Spleen (tissue), 11 donors: Measurements from ENCODE around the gene TNRC6B. TPM values are rescaled to one million over a fixed set of nuclear protein-coding genes. Genes with fewer than 3 reads are reported as not detected.

Experiments
- DNase-seq: peaks from one replicate; pipeline ENCODE4 v3.0.0-alpha.2; 2020
- H3K27ac ChIP-seq, 8 donors: fragments of 200-600 bp; sonication (generic) in 7 of 8; 1 replicate in 4 of 8; 2 replicates in 4 of 8; pipeline versions ENCODE4 v1.5.0 to v1.8.0; 2016 to 2021; ENCODE audit warnings: inconsistent platforms in 4 of 8, mild to moderate bottlenecking in 4 of 8, moderate library complexity in 1 of 8
- H3K27me3 ChIP-seq, 7 donors: fragments of 200-600 bp; sonication (generic) in 6 of 7; replicated peaks in 1 of 7; 1 replicate in 4 of 7; 2 replicates in 3 of 7; pipeline versions ENCODE4 v1.5.0 to v1.8.0; 2016 to 2021; ENCODE audit warnings: inconsistent platforms in 3 of 7, mild to moderate bottlenecking in 1 of 7
- H3K36me3 ChIP-seq, 6 donors: fragments of 200-600 bp; sonication (generic) in 5 of 6; 1 replicate in 4 of 6; 2 replicates in 2 of 6; pipeline versions ENCODE4 v1.5.0 to v1.8.0; 2016 to 2021; ENCODE audit warnings: inconsistent platforms in 2 of 6
- H3K4me1 ChIP-seq, 6 donors: fragments of 200-600 bp; sonication (generic) in 5 of 6; 1 replicate in 3 of 6; 2 replicates in 3 of 6; pipeline versions ENCODE4 v1.5.0 to v1.8.0; 2016 to 2021; ENCODE audit warnings: inconsistent platforms in 3 of 6
- H3K4me3 ChIP-seq, 8 donors: fragments of 200-600 bp; sonication (generic) in 7 of 8; 1 replicate in 4 of 8; 2 replicates in 4 of 8; pipeline versions ENCODE4 v1.5.0 to v1.8.0; 2016 to 2021; ENCODE audit warnings: inconsistent platforms in 4 of 8, mild to moderate bottlenecking in 4 of 8, moderate library complexity in 2 of 8
- H3K9me3 ChIP-seq, 8 donors: fragments of 200-600 bp; sonication (generic) in 7 of 8; 1 replicate in 4 of 8; 2 replicates in 4 of 8; pipeline versions ENCODE4 v1.5.0 to v1.8.0; 2016 to 2021; ENCODE audit warnings: inconsistent platforms in 4 of 8
- POLR2A ChIP-seq, 3 donors: fragments of 450-650 bp; IDR thresholded peaks; one replicate each; pipeline ENCODE4 v1.5.1; 2017; ENCODE audit warnings: antibody characterized with exemption in 3 of 3, mild to moderate bottlenecking in 1 of 3
- POLR2AphosphoS5 ChIP-seq, 3 donors: sonication (generic); formaldehyde crosslinking; IDR thresholded peaks; one replicate each; pipeline ENCODE4 v1.5.1; 2017; ENCODE audit warnings: antibody characterized with exemption in 3 of 3
- WGBS, 5 donors: extraction: QIAGEN DNeasy Blood & Tissue Kit in 3 of 5; methylation state at CpG; one replicate each; pipeline versions ENCODE4 v1.1.5 to v1.1.7; 2013 to 2018; 5-methylcytosine and 5-hydroxymethylcytosine counted together
- intact Hi-C: fragments of 100-400 bp; cut with DNase I; formaldehyde crosslinking; loops from one replicate; pipeline ENCODE4 v1.15.0; 2023; ENCODE audit warnings: low total_unique reads
- polyA plus RNA-seq, 3 donors: library from polyadenylated mRNA; stranded (reverse); fragments of 200-250 nt; gene quantifications; one replicate each; pipeline ENCODE4 v1.2.1, GENCODE V29; 2013
- total RNA-seq, 7 donors: library from RNA; depleted of rRNA in 3 of 7; stranded (reverse); fragments of >200 nt in 3 of 7; fragmentation: NEBNext Ultra II Directional in 4 of 7; extraction: Animal tissue kit (Norgen Biotek cat#: 25700) in 4 of 7; gene quantifications; one replicate each; pipeline versions ENCODE4 v1.1.0 to v1.2.1, GENCODE V29; 2016 to 2021
- TF ChIP-seq, protein P1 (sequence below), 11 experiments: fragments of 200-600 bp in 7 of 11; fragments of 450-650 bp in 4 of 11; sonication (generic) in 4 of 11; IDR thresholded peaks in 8 of 11; conservative IDR thresholded peaks in 3 of 11; 1 replicate in 7 of 11; 2 replicates in 4 of 11; pipeline versions ENCODE4 v1.4.0 to v1.8.0; 2016 to 2021; ENCODE audit warnings: antibody characterized with exemption in 11 of 11, inconsistent platforms in 4 of 11, mild to moderate bottlenecking in 1 of 11
- donor health status: healthy with polysubstance abuse.
- donor health status: DM: no; HTN: no; CAD: no; lungs with moderate emphysema.
- donor health status: DM: no; HTN: no; CAD: no.
- donor health status: Bipolar disorder and iron deficiency.
- donor health status: healthy.
- donor health status: DM: no; HTN: no; CAD: no.
- donor health status: DM: yes; HTN: yes; CAD: no.

The TNRC6B gene
- total and polyA plus RNA-seq, 10 donors, result 1.2 to 221 (median 95.3) TPM

DNA sequence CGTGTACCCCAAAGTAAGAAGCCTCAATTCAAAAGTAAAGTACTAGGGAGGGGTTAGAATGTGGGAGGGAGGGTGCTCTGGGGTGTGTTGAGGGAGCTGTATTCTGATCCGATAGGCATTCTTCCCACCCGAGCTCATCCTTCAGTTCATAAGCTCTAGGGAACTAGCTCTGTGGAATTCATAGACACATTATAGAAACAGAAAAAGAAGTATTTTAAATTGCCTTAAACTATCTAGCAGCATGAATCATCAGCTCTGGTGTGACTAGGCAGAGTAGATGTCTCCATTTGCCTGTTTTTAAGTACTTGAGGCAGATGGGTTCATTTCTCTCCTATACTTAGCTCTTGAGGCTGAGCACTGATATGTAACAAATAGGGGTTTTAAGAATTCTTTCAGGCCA, 185.3 kb downstream of the TNRC6B start:
- no peaks in the 10 kb centered on the region for H3K4me1 ChIP-seq
- no peak for TF ChIP-seq POLR2A (IDR thresholded peaks at IDR 0.05)
- TF ChIP-seq, protein P1, sequence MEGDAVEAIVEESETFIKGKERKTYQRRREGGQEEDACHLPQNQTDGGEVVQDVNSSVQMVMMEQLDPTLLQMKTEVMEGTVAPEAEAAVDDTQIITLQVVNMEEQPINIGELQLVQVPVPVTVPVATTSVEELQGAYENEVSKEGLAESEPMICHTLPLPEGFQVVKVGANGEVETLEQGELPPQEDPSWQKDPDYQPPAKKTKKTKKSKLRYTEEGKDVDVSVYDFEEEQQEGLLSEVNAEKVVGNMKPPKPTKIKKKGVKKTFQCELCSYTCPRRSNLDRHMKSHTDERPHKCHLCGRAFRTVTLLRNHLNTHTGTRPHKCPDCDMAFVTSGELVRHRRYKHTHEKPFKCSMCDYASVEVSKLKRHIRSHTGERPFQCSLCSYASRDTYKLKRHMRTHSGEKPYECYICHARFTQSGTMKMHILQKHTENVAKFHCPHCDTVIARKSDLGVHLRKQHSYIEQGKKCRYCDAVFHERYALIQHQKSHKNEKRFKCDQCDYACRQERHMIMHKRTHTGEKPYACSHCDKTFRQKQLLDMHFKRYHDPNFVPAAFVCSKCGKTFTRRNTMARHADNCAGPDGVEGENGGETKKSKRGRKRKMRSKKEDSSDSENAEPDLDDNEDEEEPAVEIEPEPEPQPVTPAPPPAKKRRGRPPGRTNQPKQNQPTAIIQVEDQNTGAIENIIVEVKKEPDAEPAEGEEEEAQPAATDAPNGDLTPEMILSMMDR (IDR thresholded peaks at IDR 0.05 in 8 of 11, conservative IDR thresholded peaks at IDR 0.05 in 3 of 11), result no peak
- TF ChIP-seq POLR2AphosphoS5 (IDR thresholded peaks at IDR 0.05), result no peak
- H3K36me3 ChIP-seq, result peaks cover 10 to 100% (median 100%) of the 10 kb centered on the region in 6 donors
- no peak overlapping the region for H3K4me3 ChIP-seq
- DNase-seq, result no peak
- WGBS, 5 donors, result 92 to 97% (median 92%) methylated on average over 3 of the region's 3 CpGs
- intact Hi-C loops, result no loop called here
- no peak overlapping the region for H3K27ac ChIP-seq
- no peaks in the 10 kb centered on the region for H3K9me3 ChIP-seq
- H3K27me3 ChIP-seq, result no peaks in the 10 kb centered on the region

DNA sequence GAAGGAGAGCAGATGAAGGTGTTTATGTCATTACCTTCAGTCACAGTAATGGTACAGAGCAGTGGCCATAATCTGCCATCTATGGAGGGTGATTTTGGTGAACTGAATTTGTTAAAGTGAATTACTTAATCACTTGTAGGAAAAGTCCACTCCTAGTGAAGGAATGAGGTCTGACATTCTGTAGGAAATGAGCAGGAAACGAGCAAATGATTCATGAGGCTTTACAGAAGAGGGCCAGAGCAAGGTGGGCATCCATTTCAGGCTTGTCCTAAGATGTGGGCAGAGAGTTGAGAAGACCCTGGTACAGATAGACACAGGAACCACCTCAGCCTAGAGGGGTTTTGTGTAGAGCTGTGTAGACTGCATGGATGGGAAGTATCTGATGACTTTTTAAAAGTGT, 186.7 kb downstream of the TNRC6B start:
- H3K4me1 ChIP-seq, result peaks cover 0 to under 1% (median 0%) of the 10 kb centered on the region in 6 donors
- no peaks in the 10 kb centered on the region for H3K27me3 ChIP-seq
- no peak overlapping the region for H3K4me3 ChIP-seq
- WGBS, 5 donors, result 75 to 90% (median 90%) methylated on average over 1 of the region's 1 CpG
- TF ChIP-seq POLR2AphosphoS5 (IDR thresholded peaks at IDR 0.05) (no peak), POLR2A (IDR thresholded peaks at IDR 0.05) (no peak)
- TF ChIP-seq, protein P1 (IDR thresholded peaks at IDR 0.05 in 8 of 11, conservative IDR thresholded peaks at IDR 0.05 in 3 of 11), result no peak
- H3K27ac ChIP-seq, result no peak overlapping the region
- DNase-seq, result no peak
- peaks cover 7 to 93% (median 86%) of the 10 kb centered on the region in 6 donors for H3K36me3 ChIP-seq
- H3K9me3 ChIP-seq, result no peaks in the 10 kb centered on the region
- intact Hi-C loops, result no loop called here

DNA sequence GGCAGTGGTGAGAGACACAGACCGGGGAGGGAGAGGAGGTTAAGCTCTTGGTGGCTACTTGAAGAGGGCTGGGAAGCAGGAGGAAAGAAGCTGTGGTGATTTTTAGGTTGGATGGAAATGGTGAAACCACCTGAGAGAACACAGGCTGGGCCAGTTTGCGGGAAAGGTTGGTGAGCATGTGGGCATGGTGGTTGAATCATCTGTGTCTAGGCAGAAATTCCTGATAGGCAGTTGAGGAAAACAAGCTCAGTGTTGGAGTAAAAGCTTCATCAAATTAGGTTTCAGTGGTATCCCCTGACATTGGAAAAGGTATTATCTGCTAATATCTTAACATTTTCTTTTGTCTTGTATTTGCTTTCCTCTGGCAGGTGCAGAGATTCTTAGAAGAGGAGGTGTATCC, 188.3 kb downstream of the TNRC6B start:
- H3K4me1 ChIP-seq, result peaks cover 0 to 15% (median 9%) of the 10 kb centered on the region in 6 donors
- WGBS, 5 donors, result 95 to 100% (median 97%) methylated on average over 2 of the region's 2 CpGs
- H3K36me3 ChIP-seq, result peaks cover under 1 to 77% (median 70%) of the 10 kb centered on the region in 6 donors
- DNase-seq, result no peak
- H3K9me3 ChIP-seq, result no peaks in the 10 kb centered on the region
- TF ChIP-seq, protein P1 (IDR thresholded peaks at IDR 0.05 in 8 of 11, conservative IDR thresholded peaks at IDR 0.05 in 3 of 11), result no peak
- TF ChIP-seq POLR2A (IDR thresholded peaks at IDR 0.05) (no peak), POLR2AphosphoS5 (IDR thresholded peaks at IDR 0.05) (no peak)
- no peak overlapping the region for H3K4me3 ChIP-seq
- H3K27me3 ChIP-seq, result no peaks in the 10 kb centered on the region
- intact Hi-C loops, result no loop called here
- H3K27ac ChIP-seq, result no peak overlapping the region

DNA sequence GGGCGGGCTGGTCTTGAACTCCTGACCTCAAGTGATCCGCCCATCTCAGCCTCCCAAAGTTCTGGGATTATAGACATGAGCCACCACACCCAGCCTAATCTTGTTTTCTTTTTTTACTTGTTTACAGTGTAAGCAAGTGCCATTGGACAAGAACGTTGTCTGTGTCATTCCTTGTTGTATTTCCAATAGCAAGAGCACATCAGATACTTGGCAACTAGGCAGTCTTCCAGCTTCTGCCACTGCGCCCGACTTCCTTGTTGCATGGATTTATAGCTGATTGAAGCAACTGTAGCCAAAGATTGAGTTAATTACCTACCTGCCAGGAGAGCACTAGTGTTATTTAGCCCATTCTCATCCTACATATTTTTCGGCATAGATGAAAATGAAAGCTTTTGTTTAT, 189.6 kb downstream of the TNRC6B start:
- no peak overlapping the region for H3K4me3 ChIP-seq
- H3K9me3 ChIP-seq, result no peaks in the 10 kb centered on the region
- H3K36me3 ChIP-seq, result peaks cover 0 to 64% (median 57%) of the 10 kb centered on the region in 6 donors
- peaks cover 0 to 26% (median 20%) of the 10 kb centered on the region in 6 donors for H3K4me1 ChIP-seq
- TF ChIP-seq, protein P1 (IDR thresholded peaks at IDR 0.05 in 8 of 11, conservative IDR thresholded peaks at IDR 0.05 in 3 of 11), result no peak
- no peak for TF ChIP-seq POLR2AphosphoS5 (IDR thresholded peaks at IDR 0.05)
- TF ChIP-seq POLR2A (IDR thresholded peaks at IDR 0.05), result no peak
- intact Hi-C loops, result no loop called here
- no peak overlapping the region for H3K27ac ChIP-seq
- H3K27me3 ChIP-seq, result no peaks in the 10 kb centered on the region
- DNase-seq, result no peak
- WGBS, 5 donors, result 76 to 92% (median 87%) methylated on average over 6 of the region's 6 CpGs
